Activated B cell treated with CpG ODN at 0.5 μM for 24 hours (primary cell): ENCODE results near the gene SARDH. TPM values are rescaled to one million over a fixed set of nuclear protein-coding genes. Genes with fewer than 3 reads are reported as not detected.

ENCODE experiments used
- ATAC-seq: fragments of 200-7000 bp; cut with Tn5 transposase; one replicate; pipeline ENCODE4 v1.10.0; 2021; ENCODE audit warnings: low read depth, mild to moderate bottlenecking, moderate library complexity
- CTCF ChIA-PET: fragments of 350-600 bp; sonication (Branson Sonifier 250); formaldehyde crosslinking; loops from one replicate; lab custom pipeline; 2021; ENCODE audit warnings: antibody characterized with exemption; lab: Charles Lee
- POLR2A ChIA-PET: fragments of 350-600 bp; sonication (Branson Sonifier 250); formaldehyde crosslinking; loops from one replicate; lab custom pipeline; 2021; ENCODE audit warnings: antibody characterized with exemption; lab: Charles Lee
- DNase-seq: peaks from one replicate; pipeline ENCODE4 v3.0.0; 2022
- H3K27ac Mint-ChIP-seq: one replicate; pipeline ENCODE4 v1.8.0; 2020; ENCODE audit warnings: mixed read lengths
- H3K27me3 Mint-ChIP-seq: one replicate; pipeline ENCODE4 v1.8.0; 2021; ENCODE audit warnings: mixed read lengths
- H3K36me3 Mint-ChIP-seq: one replicate; pipeline ENCODE4 v1.8.0; 2021; ENCODE audit warnings: low read depth, mixed read lengths
- H3K4me1 Mint-ChIP-seq: one replicate; pipeline ENCODE4 v1.8.0; 2021; ENCODE audit warnings: mixed read lengths
- H3K4me3 Mint-ChIP-seq: one replicate; pipeline ENCODE4 v1.8.0; 2020; ENCODE audit warnings: mild to moderate bottlenecking, mixed read lengths
- H3K9me3 Mint-ChIP-seq: one replicate; pipeline ENCODE4 v1.8.0; 2020; ENCODE audit warnings: mixed read lengths
- intact Hi-C: fragments of 100-400 bp; cut with micrococcal nuclease; formaldehyde crosslinking; loops from one replicate; pipeline ENCODE4 v1.15.1; 2024
- total RNA-seq: library from RNA; stranded (reverse); gene quantifications from 2 replicates; pipeline ENCODE4 v1.2.3, GENCODE V29; 2022
- TF ChIP-seq, protein P1 (sequence below): fragments of 200-600 bp; IDR thresholded peaks from one replicate; pipeline ENCODE4 v1.8.0; 2022; ENCODE audit warnings: antibody characterized with exemption, mild to moderate bottlenecking

Gene SARDH, protein sequence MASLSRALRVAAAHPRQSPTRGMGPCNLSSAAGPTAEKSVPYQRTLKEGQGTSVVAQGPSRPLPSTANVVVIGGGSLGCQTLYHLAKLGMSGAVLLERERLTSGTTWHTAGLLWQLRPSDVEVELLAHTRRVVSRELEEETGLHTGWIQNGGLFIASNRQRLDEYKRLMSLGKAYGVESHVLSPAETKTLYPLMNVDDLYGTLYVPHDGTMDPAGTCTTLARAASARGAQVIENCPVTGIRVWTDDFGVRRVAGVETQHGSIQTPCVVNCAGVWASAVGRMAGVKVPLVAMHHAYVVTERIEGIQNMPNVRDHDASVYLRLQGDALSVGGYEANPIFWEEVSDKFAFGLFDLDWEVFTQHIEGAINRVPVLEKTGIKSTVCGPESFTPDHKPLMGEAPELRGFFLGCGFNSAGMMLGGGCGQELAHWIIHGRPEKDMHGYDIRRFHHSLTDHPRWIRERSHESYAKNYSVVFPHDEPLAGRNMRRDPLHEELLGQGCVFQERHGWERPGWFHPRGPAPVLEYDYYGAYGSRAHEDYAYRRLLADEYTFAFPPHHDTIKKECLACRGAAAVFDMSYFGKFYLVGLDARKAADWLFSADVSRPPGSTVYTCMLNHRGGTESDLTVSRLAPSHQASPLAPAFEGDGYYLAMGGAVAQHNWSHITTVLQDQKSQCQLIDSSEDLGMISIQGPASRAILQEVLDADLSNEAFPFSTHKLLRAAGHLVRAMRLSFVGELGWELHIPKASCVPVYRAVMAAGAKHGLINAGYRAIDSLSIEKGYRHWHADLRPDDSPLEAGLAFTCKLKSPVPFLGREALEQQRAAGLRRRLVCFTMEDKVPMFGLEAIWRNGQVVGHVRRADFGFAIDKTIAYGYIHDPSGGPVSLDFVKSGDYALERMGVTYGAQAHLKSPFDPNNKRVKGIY
- not detected in 2 replicates for total RNA-seq

DNA sequence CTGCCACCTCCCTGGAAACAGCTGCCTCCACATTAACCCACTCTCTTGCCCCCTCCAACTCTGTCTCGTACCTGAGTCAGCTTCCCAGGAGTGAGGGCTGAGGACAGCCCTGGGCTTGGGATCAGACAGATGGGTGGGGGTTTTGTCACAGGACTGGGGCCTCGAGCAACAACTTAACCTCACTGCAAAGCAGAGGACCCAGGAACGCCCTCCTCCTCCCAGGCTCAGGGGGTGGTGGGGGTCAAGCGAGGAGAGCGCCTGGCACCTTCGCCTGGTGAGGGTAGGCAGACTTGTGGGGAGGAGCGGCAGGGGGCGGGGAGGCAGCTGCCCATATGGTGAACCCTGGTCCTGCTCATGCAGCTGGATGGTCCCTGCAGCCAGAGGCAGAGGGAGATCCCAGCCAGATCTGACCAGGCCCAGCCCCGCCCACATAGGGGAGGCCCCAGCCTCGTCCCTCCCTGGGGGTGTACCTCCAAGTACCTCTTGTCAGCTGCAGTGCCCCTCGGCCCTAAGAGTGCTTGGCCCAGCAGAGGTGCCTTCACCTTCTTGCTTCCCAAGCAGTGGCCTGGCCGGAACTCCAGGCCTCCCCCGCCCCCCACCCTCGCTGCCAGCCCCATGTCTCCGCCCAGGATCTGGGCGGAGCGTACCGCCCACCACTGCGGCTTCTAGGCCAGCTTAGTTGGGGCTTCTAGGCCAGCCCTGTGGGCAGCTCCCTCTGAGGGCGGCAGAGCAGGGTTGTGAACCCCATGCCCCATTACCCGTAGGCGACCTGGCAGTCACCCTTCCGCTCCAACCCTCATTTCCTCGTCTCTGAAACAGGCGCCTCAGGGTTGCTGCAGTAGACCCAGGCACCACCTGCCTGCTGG is at the start of gene SARDH:
Gene SARDH (minus strand): TSS at position 579 of the 866 bp plus-strand sequence. CDS start 4,179 bp downstream, outside the sequence.
- TF ChIP-seq, protein P1, sequence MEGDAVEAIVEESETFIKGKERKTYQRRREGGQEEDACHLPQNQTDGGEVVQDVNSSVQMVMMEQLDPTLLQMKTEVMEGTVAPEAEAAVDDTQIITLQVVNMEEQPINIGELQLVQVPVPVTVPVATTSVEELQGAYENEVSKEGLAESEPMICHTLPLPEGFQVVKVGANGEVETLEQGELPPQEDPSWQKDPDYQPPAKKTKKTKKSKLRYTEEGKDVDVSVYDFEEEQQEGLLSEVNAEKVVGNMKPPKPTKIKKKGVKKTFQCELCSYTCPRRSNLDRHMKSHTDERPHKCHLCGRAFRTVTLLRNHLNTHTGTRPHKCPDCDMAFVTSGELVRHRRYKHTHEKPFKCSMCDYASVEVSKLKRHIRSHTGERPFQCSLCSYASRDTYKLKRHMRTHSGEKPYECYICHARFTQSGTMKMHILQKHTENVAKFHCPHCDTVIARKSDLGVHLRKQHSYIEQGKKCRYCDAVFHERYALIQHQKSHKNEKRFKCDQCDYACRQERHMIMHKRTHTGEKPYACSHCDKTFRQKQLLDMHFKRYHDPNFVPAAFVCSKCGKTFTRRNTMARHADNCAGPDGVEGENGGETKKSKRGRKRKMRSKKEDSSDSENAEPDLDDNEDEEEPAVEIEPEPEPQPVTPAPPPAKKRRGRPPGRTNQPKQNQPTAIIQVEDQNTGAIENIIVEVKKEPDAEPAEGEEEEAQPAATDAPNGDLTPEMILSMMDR, result no peak
- ATAC-seq, result peak; percentile 46
- ChIA-PET CTCF (no interaction called here), POLR2A (no interaction called here)
- H3K4me3 Mint-ChIP-seq, result peak within 1 kb of the TSS; percentile 65
- peak; percentile 49 for DNase-seq
- H3K4me1 Mint-ChIP-seq, result peaks cover 36% of the 10 kb centered on the region
- no peak within 1 kb of the TSS for H3K27ac Mint-ChIP-seq
- no peaks in the 10 kb centered on the region for H3K36me3 Mint-ChIP-seq
- intact Hi-C loops, result loop anchor here (5.0 kb wide), 1 partner anchor 254 kb away; the partner anchor contains the start of gene VAV2
- peaks cover 8% of the 10 kb centered on the region for H3K27me3 Mint-ChIP-seq
- no peaks in the 10 kb centered on the region for H3K9me3 Mint-ChIP-seq

DNA sequence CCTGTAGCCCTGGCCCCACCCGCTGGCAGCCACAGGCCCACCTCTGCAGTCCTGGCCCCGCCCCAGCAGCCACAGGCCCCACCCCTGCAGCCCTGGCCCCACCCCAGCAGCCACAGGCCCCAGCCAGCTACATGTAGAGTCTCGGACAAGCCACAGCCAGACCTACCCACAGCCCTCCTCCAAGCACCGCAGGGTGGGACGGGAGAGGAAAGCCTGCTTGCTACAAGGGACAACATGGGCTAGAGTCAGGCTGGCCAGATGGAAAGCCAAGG is 49.5 kb upstream of the SARDH start:
- intact Hi-C loops, result loop anchor here (2.0 to 10.0 kb wide), 2 partner anchors 87 to 159 kb away; no protein-coding TSS in a partner anchor
- CTCF ChIA-PET, result interaction anchor here (1.0 to 10.5 kb wide), 2 partner anchors 34 to 207 kb away, joined by 3 to 126 read pairs; no protein-coding TSS in a partner anchor
- H3K27ac Mint-ChIP-seq, result peak overlapping the region; percentile 68
- H3K4me1 Mint-ChIP-seq, result peaks cover 90% of the 10 kb centered on the region
- no peak overlapping the region for H3K4me3 Mint-ChIP-seq
- H3K36me3 Mint-ChIP-seq, result peaks cover 70% of the 10 kb centered on the region
- H3K9me3 Mint-ChIP-seq, result no peaks in the 10 kb centered on the region
- ATAC-seq (peak; percentile 80), DNase-seq (peak; percentile 39)
- no peaks in the 10 kb centered on the region for H3K27me3 Mint-ChIP-seq
- TF ChIP-seq, protein P1, result no peak
- POLR2A ChIA-PET, result interaction anchor here (0.7 to 1.7 kb wide), 6 partner anchors 9 to 279 kb away, joined by 3 to 5 read pairs (median 4); no protein-coding TSS in a partner anchor

DNA sequence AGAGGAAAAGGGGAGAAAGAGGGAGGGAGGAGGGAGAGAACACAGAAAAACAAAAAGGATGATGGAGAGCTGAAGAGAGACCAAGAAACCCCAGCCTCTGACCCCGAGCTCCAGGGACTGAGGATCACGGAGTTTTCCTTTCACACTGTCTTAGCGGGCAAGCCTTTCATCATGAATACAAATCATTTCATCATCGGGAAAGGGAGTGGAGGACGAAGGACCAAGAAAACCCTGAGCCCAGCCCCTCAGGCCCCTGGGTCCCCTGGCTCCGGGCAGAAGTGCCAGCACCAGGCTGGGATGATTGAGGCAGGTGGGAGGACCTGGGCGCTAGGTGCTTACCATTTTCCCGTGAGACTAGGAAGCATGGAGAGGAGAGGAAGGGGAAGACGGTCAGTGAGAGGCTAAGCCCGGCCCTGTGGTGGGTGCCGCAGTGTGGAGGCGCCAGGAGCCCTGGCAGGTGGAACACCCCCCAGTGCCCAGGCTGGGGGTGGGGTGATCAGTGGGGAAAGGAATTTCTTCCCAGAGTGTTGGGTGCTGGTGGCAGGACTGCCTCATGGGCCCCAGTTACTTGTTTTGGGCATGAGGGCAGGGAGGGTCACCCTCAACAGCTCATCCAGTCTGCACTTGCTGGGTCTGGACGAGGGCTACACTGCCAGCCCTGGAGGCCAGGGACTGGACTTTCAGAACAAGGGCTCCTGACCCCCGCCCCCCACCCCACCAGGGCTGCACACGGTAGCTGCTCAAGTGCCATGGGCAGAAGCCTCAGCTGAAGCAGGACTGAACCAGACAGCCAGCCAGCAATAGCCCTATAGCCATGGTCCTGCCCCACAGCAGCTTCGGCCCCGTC is 49.0 kb upstream of the SARDH start:
- peaks cover 68% of the 10 kb centered on the region for H3K36me3 Mint-ChIP-seq
- CTCF ChIA-PET, result interaction anchor here (1.0 to 10.5 kb wide), 2 partner anchors 35 to 207 kb away, joined by 3 to 126 read pairs; no protein-coding TSS in a partner anchor
- TF ChIP-seq, protein P1, result no peak
- ATAC-seq (no peak), DNase-seq (no peak)
- H3K4me3 Mint-ChIP-seq, result peak overlapping the region; percentile 66
- H3K9me3 Mint-ChIP-seq, result no peaks in the 10 kb centered on the region
- POLR2A ChIA-PET, result interaction anchor here (0.7 to 1.7 kb wide), 6 partner anchors 9 to 279 kb away, joined by 3 to 5 read pairs (median 4); no protein-coding TSS in a partner anchor
- intact Hi-C loops, result loop anchor here (1.0 to 10.0 kb wide), 5 partner anchors 35 to 238 kb away; partner anchors contain the start of gene BRD3OS
- H3K27ac Mint-ChIP-seq, result peak overlapping the region; percentile 93
- H3K4me1 Mint-ChIP-seq, result peaks cover 91% of the 10 kb centered on the region
- no peaks in the 10 kb centered on the region for H3K27me3 Mint-ChIP-seq

DNA sequence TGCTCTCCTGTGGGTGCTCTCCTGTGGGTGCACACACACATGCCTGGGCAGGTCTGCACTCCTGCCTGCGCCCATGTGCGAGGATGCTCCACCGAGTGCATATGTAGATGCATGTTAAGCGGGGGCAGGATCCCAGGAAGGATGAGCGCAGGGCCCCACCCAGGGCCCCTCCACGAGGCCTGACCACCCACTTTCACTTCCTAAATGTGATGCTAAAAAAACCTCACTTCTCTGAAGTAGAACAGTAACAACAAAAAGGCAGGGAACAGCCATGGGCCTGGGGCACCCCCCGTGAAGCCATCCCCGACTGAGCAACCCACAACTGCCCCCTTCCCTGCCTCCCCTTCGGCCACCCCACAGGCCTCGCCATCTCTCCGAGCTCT is 48.2 kb upstream of the SARDH start:
- CTCF ChIA-PET, result interaction anchor here (10.5 kb wide), 1 partner anchor 208 kb away, joined by 126 read pairs; no protein-coding TSS in a partner anchor
- peaks cover 63% of the 10 kb centered on the region for H3K36me3 Mint-ChIP-seq
- POLR2A ChIA-PET, result interaction anchor here (1.2 to 1.3 kb wide), 2 partner anchors 10 to 280 kb away, joined by 3 to 4 read pairs; no protein-coding TSS in a partner anchor
- H3K9me3 Mint-ChIP-seq, result no peaks in the 10 kb centered on the region
- no peaks in the 10 kb centered on the region for H3K27me3 Mint-ChIP-seq
- H3K4me1 Mint-ChIP-seq, result peaks cover 93% of the 10 kb centered on the region
- ATAC-seq, result peak; percentile 68
- peak overlapping the region; percentile 93 for H3K27ac Mint-ChIP-seq
- TF ChIP-seq, protein P1, result no peak
- DNase-seq, result peak; percentile 60
- intact Hi-C loops, result loop anchor here (1.0 to 10.0 kb wide), 5 partner anchors 36 to 239 kb away; partner anchors contain the start of gene BRD3OS
- H3K4me3 Mint-ChIP-seq, result peak overlapping the region; percentile 66
